Esophagus squamous epithelium (tissue), 5 donors: ENCODE data around the gene BOLA2B. TPM values are rescaled to one million over a fixed set of nuclear protein-coding genes. Genes with fewer than 3 reads are reported as not detected.
A peak's percentile ranks its signal among the peaks of the same experiment; 100 is the strongest.
"Not testable (repeated sequence)": the region's sequence is repeated elsewhere in the genome, so short reads cannot be mapped to it uniquely, and the experiment has no call there.

ENCODE experiments used
- DNase-seq: peaks from one replicate; lab custom pipeline; 2025; lab: John Stamatoyannopoulos, UW
- H3K27ac ChIP-seq, 4 donors: fragments of 200-600 bp; sonication (generic); one replicate each; pipeline ENCODE4 v1.5.1; 2016 to 2019; ENCODE audit warnings: mild to moderate bottlenecking in 1 of 4
- H3K27me3 ChIP-seq, 4 donors: fragments of 200-600 bp; sonication (generic); 1 replicate in 3 of 4; 2 replicates in 1 of 4; pipeline versions ENCODE4 v1.5.1 to v1.6.0; 2017 to 2021; ENCODE audit warnings: antibody characterized with exemption in 1 of 4
- H3K36me3 ChIP-seq, 3 donors: fragments of 200-600 bp; sonication (generic); one replicate each; pipeline ENCODE4 v1.5.1; 2016 to 2019
- H3K4me1 ChIP-seq, 3 donors: fragments of 200-600 bp; sonication (generic); one replicate each; pipeline ENCODE4 v1.5.1; 2017 to 2019
- H3K4me3 ChIP-seq, 4 donors: fragments of 200-600 bp; sonication (generic); 1 replicate in 3 of 4; 2 replicates in 1 of 4; pipeline ENCODE4 v1.5.1; 2016 to 2019; ENCODE audit warnings: mild to moderate bottlenecking in 2 of 4, moderate library complexity in 1 of 4
- H3K9me3 ChIP-seq, 3 donors: fragments of 200-600 bp; sonication (generic); one replicate each; pipeline ENCODE4 v1.5.1; 2016 to 2019
- whole genome bisulfite sequencing, 2 donors: methylation state at CpG; one replicate each; pipeline ENCODE4 v1.1.5; 2018; 5-methylcytosine and 5-hydroxymethylcytosine counted together
- intact Hi-C: fragments of 100-400 bp; cut with DNase I; formaldehyde crosslinking; loops from one replicate; pipeline ENCODE4 v1.15.0; 2022
- total RNA-seq, 4 donors: library from RNA; depleted of rRNA; stranded (reverse); fragments of >200 nt; gene quantifications; one replicate each; pipeline ENCODE4 v1.1.0, GENCODE V29; 2016
- donor health status: DM: yes; HTN: yes; CAD: no.

BOLA2B gene
- total RNA-seq: 100 to 1,000 TPM; 190 to 623 (median 313) TPM

DNA sequence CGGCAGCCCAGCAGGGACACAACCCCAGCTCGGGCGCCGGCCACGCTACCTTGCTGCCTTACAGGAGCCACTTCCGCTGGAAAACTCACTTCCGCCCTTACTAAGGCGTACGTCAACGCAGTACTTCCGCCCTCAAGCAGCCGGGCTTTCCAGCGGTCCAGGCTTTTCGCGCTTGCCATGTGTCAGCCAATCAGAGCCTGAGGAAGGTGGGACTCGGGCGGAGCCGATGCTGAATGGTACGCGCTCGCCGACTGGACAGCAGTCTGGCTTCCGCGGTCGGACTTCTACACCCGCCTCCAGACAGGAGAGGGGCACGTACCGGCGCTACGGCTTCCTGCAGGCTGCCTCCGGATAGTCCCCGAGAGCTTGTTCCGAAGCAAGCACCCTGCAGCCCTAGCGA lies at the start of gene BOLA2B, which contains the start of gene SLX1A:
Gene BOLA2B, minus strand, starts transcription at position 52 of the 400 bp plus-strand sequence. CDS start 71 bp downstream, outside the sequence.
Gene SLX1A, plus strand, starts transcription at position 261 of the 400 bp plus-strand sequence. CDS start 210 bp downstream, outside the sequence.
- intact Hi-C loops, H3K27me3 ChIP-seq, H3K9me3 ChIP-seq, DNase-seq, H3K36me3 ChIP-seq, H3K4me1 ChIP-seq: not testable (repeated sequence)
- no CpG with 5 or more reads among the region's 34 CpGs for WGBS, 2 donors
- Histone ChIP-seq H3K27ac (peak within 1 kb of the TSS in 3 of 4 donors; percentile 25 to 64 (median 36)), H3K4me3 (peak within 1 kb of the TSS in 3 of 4 donors; percentile 39 to 64 (median 39))

- H3K4me1 ChIP-seq, H3K9me3 ChIP-seq, H3K36me3 ChIP-seq, H3K27ac ChIP-seq, H3K27me3 ChIP-seq, H3K4me3 ChIP-seq, intact Hi-C loops, DNase-seq: not testable (repeated sequence)
- 76% methylated on average over 3 of the region's 5 CpGs; no CpG with 5 or more reads in 1 of the 2 donors for WGBS, 2 donors
These were observed 23.6 kb upstream of the BOLA2B start for GRCh38 chr16:30217082-30217481.

DNA sequence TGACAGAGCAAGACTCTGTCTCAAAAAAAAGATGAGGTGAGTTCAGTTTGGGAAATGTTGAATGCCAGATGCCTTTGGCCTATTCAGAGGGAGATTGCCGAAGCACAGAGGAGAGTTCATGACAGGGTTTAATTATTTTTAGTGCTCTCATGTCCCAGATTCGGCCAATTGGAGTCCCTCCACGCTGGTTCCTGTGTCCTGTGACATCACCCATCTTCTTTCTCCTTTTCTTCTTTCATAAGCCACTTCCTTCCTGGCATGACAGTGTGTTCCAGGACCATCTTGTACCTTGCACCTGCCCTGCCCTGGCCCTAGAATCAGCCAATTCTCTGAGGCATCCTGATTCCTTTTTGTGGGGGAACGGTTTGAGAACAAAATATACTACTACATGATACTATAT lies 17.9 kb upstream of the BOLA2B start:
- intact Hi-C loops, H3K27me3 ChIP-seq, DNase-seq, H3K9me3 ChIP-seq, H3K36me3 ChIP-seq, H3K4me3 ChIP-seq, H3K4me1 ChIP-seq, H3K27ac ChIP-seq: not testable (repeated sequence)
- WGBS, 2 donors: no CpG with 5 or more reads among the region's 4 CpGs

DNA sequence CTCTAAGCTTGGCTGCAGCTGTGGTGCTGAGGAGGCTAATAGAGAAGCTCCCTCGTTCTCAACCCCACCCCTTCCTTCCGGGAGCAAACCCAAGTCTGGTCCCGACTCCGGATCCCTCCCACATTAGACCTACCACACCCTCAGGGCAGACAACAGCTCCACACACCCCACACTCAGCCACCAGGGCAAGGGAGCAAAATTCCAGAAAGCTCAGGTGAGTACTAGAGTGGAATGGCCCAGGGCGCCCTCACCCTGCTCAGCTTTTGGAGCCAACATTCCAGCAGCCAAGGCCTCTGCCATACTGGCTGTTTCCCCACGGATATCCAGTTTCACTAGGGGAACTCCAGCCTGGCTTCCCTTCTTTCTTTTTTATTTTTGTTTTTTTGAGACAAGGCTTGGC lies 15.6 kb upstream of the BOLA2B start:
- H3K4me3 ChIP-seq, DNase-seq, H3K9me3 ChIP-seq, H3K27me3 ChIP-seq, H3K27ac ChIP-seq, H3K36me3 ChIP-seq, H3K4me1 ChIP-seq, intact Hi-C loops: not testable (repeated sequence)
- WGBS, 2 donors: no CpG with 5 or more reads among the region's 6 CpGs

DNA sequence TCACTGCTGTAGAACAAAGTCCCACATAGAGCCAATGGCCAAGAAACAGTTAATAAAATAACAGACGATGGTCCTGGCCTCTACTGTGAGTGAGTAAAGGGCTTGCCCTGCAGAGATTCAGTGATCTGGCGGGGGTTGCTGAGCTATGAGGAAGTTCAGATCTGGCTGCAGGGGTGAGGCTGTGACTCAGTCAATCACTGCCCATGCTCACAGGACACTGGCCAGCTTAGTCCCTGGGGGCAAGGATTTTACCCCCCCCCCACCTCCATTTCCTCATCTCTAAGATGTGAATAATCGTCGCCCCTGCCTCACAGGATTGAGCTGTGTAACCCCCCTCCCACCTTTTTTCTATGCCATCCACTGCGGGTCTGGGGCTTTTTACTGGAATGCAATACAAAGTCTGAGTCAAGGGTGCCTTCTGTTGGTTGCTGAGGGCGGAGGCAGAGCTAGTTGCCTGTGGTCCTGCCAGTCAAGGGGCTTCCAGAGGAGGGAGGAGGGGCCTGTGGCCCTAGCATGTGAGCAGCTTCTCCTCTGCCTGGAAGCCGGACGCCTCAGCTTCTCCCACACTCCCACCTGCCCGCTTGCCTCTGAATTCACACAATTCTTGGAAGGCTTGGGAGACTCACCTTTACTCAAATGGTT lies 13.7 kb upstream of the BOLA2B start:
- H3K4me3 ChIP-seq, H3K27me3 ChIP-seq, H3K4me1 ChIP-seq, H3K9me3 ChIP-seq, H3K27ac ChIP-seq, DNase-seq, H3K36me3 ChIP-seq, intact Hi-C loops: not testable (repeated sequence)
- no CpG with 5 or more reads among the region's 9 CpGs for WGBS, 2 donors

DNA sequence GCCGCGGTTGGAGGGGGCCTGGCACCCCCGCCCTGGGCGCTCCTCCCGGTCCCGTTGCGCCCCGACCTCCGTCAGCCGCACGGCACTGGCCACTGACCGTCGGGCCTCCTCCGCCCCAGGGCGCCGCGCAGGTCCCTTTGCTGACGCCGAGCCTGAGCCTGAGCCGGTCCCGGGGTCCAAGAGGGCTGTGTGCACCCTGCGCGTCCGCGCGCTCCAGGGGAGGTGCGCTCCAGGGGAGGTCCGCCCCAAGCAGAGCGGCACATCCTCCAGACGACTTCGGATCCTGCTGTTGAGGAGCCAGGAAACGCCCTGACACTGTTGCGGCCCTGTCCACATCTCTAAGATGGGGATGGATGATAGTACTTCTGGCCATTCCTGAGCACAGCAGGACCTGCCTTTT lies 12.8 kb upstream of the BOLA2B start:
- H3K4me1 ChIP-seq, DNase-seq, H3K27ac ChIP-seq, intact Hi-C loops, H3K9me3 ChIP-seq, H3K27me3 ChIP-seq, H3K36me3 ChIP-seq: not testable (repeated sequence)
- H3K4me3 ChIP-seq: peak overlapping the region; percentile 32 to 66 (median 47)
- no CpG with 5 or more reads among the region's 33 CpGs for WGBS, 2 donors

DNA sequence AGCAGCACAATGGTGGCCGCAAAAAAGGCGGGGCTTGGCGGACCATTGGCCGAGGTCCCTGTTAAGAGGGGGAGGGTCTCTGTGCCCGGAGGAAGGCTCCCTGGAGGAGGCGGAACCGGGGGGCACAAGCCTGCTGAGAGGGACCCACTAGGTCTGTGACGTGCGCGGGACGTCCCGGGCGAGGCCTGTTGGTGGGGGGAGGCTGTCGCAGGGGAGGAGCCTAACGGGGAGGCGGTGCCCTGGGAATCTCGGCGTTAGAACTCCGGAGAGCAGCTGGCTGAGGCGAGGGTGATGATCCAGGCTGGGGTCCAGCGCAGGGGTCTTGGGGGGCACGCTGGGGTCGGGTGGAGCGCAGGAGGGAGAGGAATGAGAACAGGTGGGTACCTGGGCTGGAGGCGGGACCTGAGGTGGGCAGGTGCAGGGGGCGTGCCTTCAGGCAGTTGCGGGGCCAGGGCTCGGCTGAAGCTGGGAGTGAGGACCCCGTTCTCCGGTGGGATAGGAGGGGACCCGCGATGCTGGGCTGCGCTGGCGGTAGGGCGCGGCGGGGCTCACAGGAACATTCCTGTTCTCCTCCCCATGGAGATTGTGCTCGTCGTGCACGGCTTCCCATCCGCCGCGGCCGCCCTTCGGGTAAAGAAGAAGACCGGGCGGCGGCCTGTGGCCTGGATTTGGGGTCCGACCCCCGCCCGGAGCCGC lies 12.2 kb upstream of the BOLA2B start:
- H3K9me3 ChIP-seq, intact Hi-C loops, H3K4me1 ChIP-seq, H3K36me3 ChIP-seq, H3K27me3 ChIP-seq, DNase-seq: not testable (repeated sequence)
- Histone ChIP-seq H3K4me3 (peak overlapping the region; percentile 32 to 66 (median 47)), H3K27ac (peak overlapping the region in 1 of 4 donors; percentile 34)
- WGBS, 2 donors: 0% methylated on average over 3 to 19 of the region's 52 CpGs

GRCh38 chr16:30199608-30200343 lies 6.3 kb upstream of the BOLA2B start:
- H3K36me3 ChIP-seq, H3K9me3 ChIP-seq, H3K27me3 ChIP-seq, intact Hi-C loops, H3K4me3 ChIP-seq, H3K27ac ChIP-seq, DNase-seq, H3K4me1 ChIP-seq: not testable (repeated sequence)
- no CpG with 5 or more reads among the region's 15 CpGs for WGBS, 2 donors

GRCh38 chr16:30199049-30199448 lies 5.6 kb upstream of the BOLA2B start, which contains the start of gene SULT1A3:
SULT1A3 (plus strand) TSS chr16:30199255; CDS start chr16:30200729, 1,474 bp downstream.
- no CpG with 5 or more reads among the region's 3 CpGs for WGBS, 2 donors
- H3K4me3 ChIP-seq, H3K27me3 ChIP-seq, H3K4me1 ChIP-seq, H3K27ac ChIP-seq, DNase-seq, H3K9me3 ChIP-seq, H3K36me3 ChIP-seq, intact Hi-C loops: not testable (repeated sequence)

- H3K27me3 ChIP-seq, DNase-seq: not testable (repeated sequence)
These were observed 3.5 kb upstream of the BOLA2B start for GRCh38 chr16:30197001-30197400.

GRCh38 chr16:30194172-30194925 lies 883 bp upstream of the BOLA2B start:
- H3K9me3 ChIP-seq, H3K36me3 ChIP-seq, H3K4me1 ChIP-seq, DNase-seq, H3K27me3 ChIP-seq, intact Hi-C loops: not testable (repeated sequence)
- peak overlapping the region in 3 of 4 donors; percentile 39 to 64 (median 39) for H3K4me3 ChIP-seq
- peak overlapping the region in 3 of 4 donors; percentile 25 to 64 (median 36) for H3K27ac ChIP-seq
- 1% methylated on average over 14 of the region's 60 CpGs; no CpG with 5 or more reads in 1 of the 2 donors for WGBS, 2 donors

More at GRCh38 chr16:30197001-30197400, 3.5 kb upstream of the BOLA2B start:
- H3K27ac ChIP-seq, intact Hi-C loops, H3K4me1 ChIP-seq, H3K36me3 ChIP-seq, H3K4me3 ChIP-seq, H3K9me3 ChIP-seq: not testable (repeated sequence)
- no CpG with 5 or more reads among the region's 2 CpGs for WGBS, 2 donors

DNA sequence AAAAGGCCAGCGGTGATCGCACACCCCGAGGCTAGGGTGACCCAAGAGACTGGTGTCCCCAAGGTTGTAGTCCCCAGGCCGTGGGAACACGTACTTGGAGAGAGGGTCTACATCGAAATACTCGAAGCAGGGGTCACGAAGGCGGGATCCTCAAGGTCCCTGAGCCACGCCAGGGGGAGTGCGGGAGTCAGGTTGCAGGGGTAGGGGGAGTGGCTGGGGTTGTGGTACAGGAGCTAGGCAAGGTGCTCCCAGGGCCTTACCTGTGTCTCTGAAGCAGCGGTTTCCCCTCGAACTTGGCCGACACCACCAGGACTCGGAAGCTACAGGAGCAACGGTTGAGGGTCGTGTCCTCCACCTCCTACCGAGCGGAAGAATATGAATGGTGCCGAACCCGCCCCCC lies 368 bp downstream of the BOLA2B start:
- intact Hi-C loops: not testable (repeated sequence)

More for the DNA sequence above, 368 bp downstream of the BOLA2B start:
- not testable (repeated sequence) for H3K27me3 ChIP-seq, H3K27ac ChIP-seq, H3K36me3 ChIP-seq, H3K4me1 ChIP-seq, H3K4me3 ChIP-seq, H3K9me3 ChIP-seq, DNase-seq
- no CpG with 5 or more reads among the region's 21 CpGs for WGBS, 2 donors
